Adrenal gland (tissue), 12 donors: ENCODE data around the gene HSPA9. TPM values are rescaled to one million over a fixed set of nuclear protein-coding genes. Genes with fewer than 3 reads are reported as not detected.

Experiments
- DNase-seq, 7 donors: peaks; one replicate each; pipeline ENCODE4 v3.0.0-alpha.2; 2019 to 2020
- H3K27ac ChIP-seq, 5 donors: fragments of 200-600 bp; sonication (generic) in 4 of 5; 1 replicate in 3 of 5; 2 replicates in 2 of 5; pipeline versions ENCODE4 v1.5.1 to v1.8.0; 2016 to 2020; ENCODE audit warnings: mild to moderate bottlenecking in 1 of 5
- H3K27me3 ChIP-seq: fragments of 200-600 bp; 2 replicates; pipeline ENCODE4 v1.8.0; 2021
- H3K36me3 ChIP-seq, 2 donors: fragments of 200-600 bp; replicated peaks in 1 of 2; 1 replicate in 1 of 2; 2 replicates in 1 of 2; pipeline versions ENCODE4 v1.5.1 to v1.8.0; 2018 to 2022
- H3K4me1 ChIP-seq, 2 donors: fragments of 200-600 bp; replicated peaks in 1 of 2; 1 replicate in 1 of 2; 2 replicates in 1 of 2; pipeline versions ENCODE4 v1.5.1 to v1.8.0; 2018 to 2021
- H3K4me3 ChIP-seq, 4 donors: fragments of 200-600 bp; sonication (generic) in 3 of 4; one replicate each; pipeline ENCODE4 v1.5.1; 2016 to 2018
- H3K9me3 ChIP-seq, 3 donors: fragments of 200-600 bp; sonication (generic) in 1 of 3; replicated peaks in 1 of 3; 1 replicate in 2 of 3; 2 replicates in 1 of 3; pipeline versions ENCODE4 v1.5.1 to v1.8.0; 2016 to 2021
- CTCF ChIP-seq, 6 experiments: fragments of 450-650 bp in 4 of 6; fragments of 200-600 bp in 2 of 6; sonication (generic) in 1 of 6; IDR thresholded peaks; 1 replicate in 5 of 6; 2 replicates in 1 of 6; pipeline versions ENCODE4 v1.5.1 to v1.8.0; 2016 to 2021; ENCODE audit warnings: antibody characterized with exemption in 6 of 6, mild to moderate bottlenecking in 2 of 6, moderate library complexity in 1 of 6
- POLR2A ChIP-seq, 2 donors: fragments of 450-650 bp; IDR thresholded peaks; one replicate each; pipeline ENCODE4 v1.6.1; 2017; ENCODE audit warnings: antibody characterized with exemption in 2 of 2, mild to moderate bottlenecking in 2 of 2, moderate library complexity in 1 of 2
- WGBS, 4 donors: extraction: QIAGEN DNeasy Blood & Tissue Kit in 2 of 4; methylation state at CpG; one replicate each; pipeline versions ENCODE4 v1.1.5 to v1.1.7; 2013 to 2017; 5-methylcytosine and 5-hydroxymethylcytosine counted together
- intact Hi-C, 2 donors: fragments of 100-400 bp; cut with DNase I; formaldehyde crosslinking; loops; one replicate each; pipeline versions ENCODE4 v1.14.1 to v1.15.0; 2022 to 2023
- polyA plus RNA-seq, 3 donors: library from polyadenylated mRNA; stranded (reverse); fragments of 200-250 nt in 2 of 3; fragments of 350-450 nt in 1 of 3; fragmentation: Illumina TruSeq in 1 of 3; extraction: RNeasy Lipid Tissue Mini Kit (QIAGEN cat#74804) in 1 of 3; gene quantifications; one replicate each; pipeline ENCODE4 v1.2.3, GENCODE V29; 2013 to 2014
- total RNA-seq, 9 donors: library from RNA; depleted of rRNA in 4 of 9; stranded (reverse); fragments of >200 nt in 4 of 9; fragments of 120-200 nt in 1 of 9; fragmentation: NEBNext Ultra II Directional in 1 of 9; extraction: Animal tissue kit (Norgen Biotek cat#: 25700) in 1 of 9; gene quantifications; one replicate each; pipeline versions ENCODE4 v1.1.0 to v1.2.4, GENCODE V29; 2013 to 2023
- donor health status: healthy with polysubstance abuse.
- donor health status: Bipolar disorder and iron deficiency.
- donor health status: DM: yes; HTN: yes; CAD: no.
- donor health status: DM: no; HTN: no; CAD: no.
- donor health status: DM: no; HTN: no; CAD: no.
- donor health status: DM: yes; HTN: yes; CAD: no.

The HSPA9 gene
- total and polyA plus RNA-seq, 12 donors, result 92.3 to 1,206 (median 501) TPM

GRCh38 chr5:138570871-138571270 lies 4.3 kb downstream of the HSPA9 start:
- Histone ChIP-seq H3K36me3 (peaks cover 0 to 77% of the 10 kb centered on the region in 2 donors), H3K4me3 (no peak overlapping the region), H3K27me3 (no peaks in the 10 kb centered on the region), H3K9me3 (no peaks in the 10 kb centered on the region), H3K4me1 (peaks cover 6 to 25% of the 10 kb centered on the region in 2 donors), H3K27ac (no peak overlapping the region)
- intact Hi-C loops, result no loop called here
- no peak for DNase-seq
- WGBS, 4 donors, result 95 to 99% (median 97%) methylated on average over 9 of the region's 9 CpGs
- no peak for TF ChIP-seq POLR2A (IDR thresholded peaks at IDR 0.05)
- no peak for TF ChIP-seq CTCF (IDR thresholded peaks at IDR 0.05)

DNA sequence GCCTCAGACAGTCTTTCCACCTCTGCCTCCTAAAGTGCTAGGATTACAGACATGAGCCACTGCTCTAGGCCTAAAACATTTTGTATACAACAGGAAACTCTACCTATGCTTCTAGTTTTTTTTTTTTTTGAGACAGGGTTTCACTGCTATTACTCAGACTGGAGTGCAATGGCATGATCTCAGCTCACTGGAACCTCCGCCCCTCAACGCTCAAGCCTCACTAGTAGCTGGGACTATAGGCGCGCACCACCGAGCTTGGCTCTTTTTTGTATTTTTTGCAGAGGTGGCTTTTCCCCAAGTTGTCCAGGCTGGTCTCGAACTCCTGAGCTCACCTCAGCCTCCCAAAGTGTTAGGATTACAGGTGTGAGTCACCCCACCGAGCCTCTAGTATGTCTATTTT lies 5.4 kb downstream of the HSPA9 start:
- H3K9me3 ChIP-seq, result no peaks in the 10 kb centered on the region
- H3K4me3 ChIP-seq, result no peak overlapping the region
- intact Hi-C loops, result no loop called here
- H3K27me3 ChIP-seq, result no peaks in the 10 kb centered on the region
- H3K27ac ChIP-seq, result no peak overlapping the region
- TF ChIP-seq POLR2A (IDR thresholded peaks at IDR 0.05) (no peak), CTCF (IDR thresholded peaks at IDR 0.05) (no peak)
- DNase-seq, result no peak
- 83 to 91% (median 87%) methylated on average over 7 of the region's 7 CpGs for WGBS, 4 donors
- H3K36me3 ChIP-seq, result peaks cover 0 to 88% of the 10 kb centered on the region in 2 donors
- H3K4me1 ChIP-seq, result peaks cover 6 to 28% of the 10 kb centered on the region in 2 donors

- Histone ChIP-seq H3K9me3 (no peaks in the 10 kb centered on the region), H3K4me1 (peaks cover 0 to 32% of the 10 kb centered on the region in 2 donors), H3K4me3 (no peak overlapping the region), H3K36me3 (peaks cover 0 to 94% of the 10 kb centered on the region in 2 donors), H3K27me3 (no peaks in the 10 kb centered on the region), H3K27ac (peak overlapping the region in 3 of 5 donors; percentile 13 to 58 (median 24))
- no peak for TF ChIP-seq POLR2A (IDR thresholded peaks at IDR 0.05)
- no peak for TF ChIP-seq CTCF (IDR thresholded peaks at IDR 0.05)
- intact Hi-C loops, result no loop called here
- peak in 2 of 7 donors; percentile 42 to 57 for DNase-seq
- WGBS, 4 donors, result 70 to 76% (median 73%) methylated on average over 16 of the region's 16 CpGs
These were observed 7.0 kb downstream of the HSPA9 start for GRCh38 chr5:138568061-138568824.

- Histone ChIP-seq H3K4me1 (peaks cover 0 to 36% of the 10 kb centered on the region in 2 donors), H3K36me3 (peaks cover 0 to 87% of the 10 kb centered on the region in 2 donors), H3K27me3 (no peaks in the 10 kb centered on the region), H3K27ac (no peak overlapping the region), H3K9me3 (no peaks in the 10 kb centered on the region), H3K4me3 (no peak overlapping the region)
- intact Hi-C loops, result no loop called here
- DNase-seq, result no peak
- 86 to 87% (median 87%) methylated on average over 3 of the region's 3 CpGs for WGBS, 4 donors
- TF ChIP-seq CTCF (IDR thresholded peaks at IDR 0.05), result no peak
- TF ChIP-seq POLR2A (IDR thresholded peaks at IDR 0.05), result no peak
These were observed 8.4 kb downstream of the HSPA9 start for GRCh38 chr5:138566792-138567191.
